PC-3 (cell line): ENCODE data around the gene TNPO2.

Experiments
- CTCF ChIP-seq: fragments of 300-600 bp; sonication (generic); conservative IDR thresholded peaks from 2 replicates; pipeline ENCODE4 v1.5.1; 2017; ENCODE audit warnings: antibody characterized with exemption, low read depth, mild to moderate bottlenecking, low read length
- EZH2 ChIP-seq: fragments of 300-600 bp; sonication (generic); IDR thresholded peaks from one replicate; pipeline ENCODE4 v1.6.1; 2017; ENCODE audit warnings: antibody characterized with exemption, mild to moderate bottlenecking, low read length; ENCODE audit not compliant: unreplicated experiment
- EZH2phosphoT487 ChIP-seq: fragments of 300-600 bp; sonication (generic); IDR thresholded peaks from 2 replicates; pipeline ENCODE4 v1.6.1; 2018; ENCODE audit warnings: mild to moderate bottlenecking, antibody characterized with exemption, low read length, borderline replicate concordance

- TF ChIP-seq CTCF (no peak), EZH2 (no peak), EZH2phosphoT487 (no peak)
Measured at GRCh38 chr19:12665671-12666264, 58.0 kb downstream of the TNPO2 start.
